Measurements from ENCODE around the gene FGGY.

GRCh38 chr1:59798600-59798999, 501.7 kb downstream of the FGGY start:
- TF ChIP-seq RBAK (tag by site-specific recombination; IDR thresholded peaks at IDR 0.05) (no peak), ZNF274 (IDR thresholded peaks at IDR 0.05; ENCODE audit: low read length) (no peak), ZNF274 (tag by site-specific recombination; IDR thresholded peaks at IDR 0.05; ENCODE audit: borderline replicate concordance) (no peak), CTCF (tag by site-specific recombination; IDR thresholded peaks at IDR 0.05) (no peak), ZNF670 (tag by site-specific recombination; IDR thresholded peaks at IDR 0.05; ENCODE audit: low read depth) (no peak), ZNF292 (tag by site-specific recombination; IDR thresholded peaks at IDR 0.05; ENCODE audit: borderline replicate concordance, low read depth) (no peak), ZNF302 (tag by site-specific recombination; IDR thresholded peaks at IDR 0.05; ENCODE audit: low read depth) (no peak), ATF2 (tag by site-specific recombination; IDR thresholded peaks at IDR 0.05; ENCODE audit: low read depth) (no peak), ZBTB1 (tag by site-specific recombination; IDR thresholded peaks at IDR 0.05) (no peak), OVOL3 (tag by site-specific recombination; IDR thresholded peaks at IDR 0.05) (no peak), ZSCAN18 (tag by site-specific recombination; IDR thresholded peaks at IDR 0.05) (no peak), ZNF23 (tag by site-specific recombination; IDR thresholded peaks at IDR 0.05; ENCODE audit: borderline replicate concordance) (no peak)
- TF ChIP-seq, protein P1, sequence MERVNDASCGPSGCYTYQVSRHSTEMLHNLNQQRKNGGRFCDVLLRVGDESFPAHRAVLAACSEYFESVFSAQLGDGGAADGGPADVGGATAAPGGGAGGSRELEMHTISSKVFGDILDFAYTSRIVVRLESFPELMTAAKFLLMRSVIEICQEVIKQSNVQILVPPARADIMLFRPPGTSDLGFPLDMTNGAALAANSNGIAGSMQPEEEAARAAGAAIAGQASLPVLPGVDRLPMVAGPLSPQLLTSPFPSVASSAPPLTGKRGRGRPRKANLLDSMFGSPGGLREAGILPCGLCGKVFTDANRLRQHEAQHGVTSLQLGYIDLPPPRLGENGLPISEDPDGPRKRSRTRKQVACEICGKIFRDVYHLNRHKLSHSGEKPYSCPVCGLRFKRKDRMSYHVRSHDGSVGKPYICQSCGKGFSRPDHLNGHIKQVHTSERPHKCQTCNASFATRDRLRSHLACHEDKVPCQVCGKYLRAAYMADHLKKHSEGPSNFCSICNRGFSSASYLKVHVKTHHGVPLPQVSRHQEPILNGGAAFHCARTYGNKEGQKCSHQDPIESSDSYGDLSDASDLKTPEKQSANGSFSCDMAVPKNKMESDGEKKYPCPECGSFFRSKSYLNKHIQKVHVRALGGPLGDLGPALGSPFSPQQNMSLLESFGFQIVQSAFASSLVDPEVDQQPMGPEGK (tag by site-specific recombination; IDR thresholded peaks at IDR 0.05): no peak

All from HEK293 (cell line).